Measurements from ENCODE around the gene RHOJ. TPM values are rescaled to one million over a fixed set of nuclear protein-coding genes. Genes with fewer than 3 reads are reported as not detected.

RHOJ gene
- total RNA-seq, 1 donor from 2014 or later: not detected

GRCh38 chr14:63308723-63309317, 104.6 kb downstream of the RHOJ start:
- TF ChIP-seq CTCF (IDR thresholded peaks at IDR 0.05; ENCODE audit: insufficient read depth, low read length, severe bottlenecking): peak; percentile 56
- peak; percentile 31 for DNase-seq (ENCODE audit: low read depth)
- Histone ChIP-seq H3K36me3 (ENCODE audit: control insufficient read depth, insufficient read depth, low read length) (no peaks in the 10 kb centered on the region), H3K4me3 (ENCODE audit: low read depth, low read length) (no peak overlapping the region), H3K27me3 (ENCODE audit: control insufficient read depth, insufficient read depth, low read length) (no peaks in the 10 kb centered on the region)
- no peak for FAIRE-seq

GRCh38 chr14:63318835-63319234, 114.6 kb downstream of the RHOJ start, which contains the start of gene GPHB5:
Gene GPHB5, minus strand, starts transcription at chr14:63318935. Its CDS starts 1,086 bp downstream, at chr14:63317849.
- Histone ChIP-seq H3K36me3 (ENCODE audit: control insufficient read depth, insufficient read depth, low read length) (no peaks in the 10 kb centered on the region), H3K4me3 (ENCODE audit: low read depth, low read length) (no peak within 1 kb of the TSS), H3K27me3 (ENCODE audit: control insufficient read depth, insufficient read depth, low read length) (no peaks in the 10 kb centered on the region)
- DNase-seq (ENCODE audit: low read depth) (no peak), FAIRE-seq (no peak)
- no peak for TF ChIP-seq CTCF (IDR thresholded peaks at IDR 0.05; ENCODE audit: insufficient read depth, low read length, severe bottlenecking)

GRCh38 chr14:63322472-63322871, 118.2 kb downstream of the RHOJ start:
- H3K4me3 ChIP-seq (ENCODE audit: low read depth, low read length): no peak overlapping the region
- H3K36me3 ChIP-seq (ENCODE audit: control insufficient read depth, insufficient read depth, low read length): no peaks in the 10 kb centered on the region
- no peak for TF ChIP-seq CTCF (IDR thresholded peaks at IDR 0.05; ENCODE audit: insufficient read depth, low read length, severe bottlenecking)
- no peaks in the 10 kb centered on the region for H3K27me3 ChIP-seq (ENCODE audit: control insufficient read depth, insufficient read depth, low read length)
- DNase-seq (ENCODE audit: low read depth) (no peak), FAIRE-seq (no peak)

GRCh38 chr14:63322897-63323573, 118.8 kb downstream of the RHOJ start:
- DNase-seq (ENCODE audit: low read depth): peak; percentile 24
- H3K27me3 ChIP-seq (ENCODE audit: control insufficient read depth, insufficient read depth, low read length): no peaks in the 10 kb centered on the region

GRCh38 chr14:63326840-63327239, 122.6 kb downstream of the RHOJ start:
- no peak for TF ChIP-seq CTCF (IDR thresholded peaks at IDR 0.05; ENCODE audit: insufficient read depth, low read length, severe bottlenecking)
- Histone ChIP-seq H3K36me3 (ENCODE audit: control insufficient read depth, insufficient read depth, low read length) (no peaks in the 10 kb centered on the region), H3K4me3 (ENCODE audit: low read depth, low read length) (no peak overlapping the region), H3K27me3 (ENCODE audit: control insufficient read depth, insufficient read depth, low read length) (no peaks in the 10 kb centered on the region)
- DNase-seq (ENCODE audit: low read depth) (no peak), FAIRE-seq (no peak)

More at GRCh38 chr14:63322897-63323573, 118.8 kb downstream of the RHOJ start:
- no peak for FAIRE-seq
- Histone ChIP-seq H3K4me3 (ENCODE audit: low read depth, low read length) (no peak overlapping the region), H3K36me3 (ENCODE audit: control insufficient read depth, insufficient read depth, low read length) (no peaks in the 10 kb centered on the region)
- TF ChIP-seq CTCF (IDR thresholded peaks at IDR 0.05; ENCODE audit: insufficient read depth, low read length, severe bottlenecking): no peak

Data from bronchial epithelial cell (primary cell).